T-helper 1 cell (primary cell): ENCODE results near the gene PCBP1.
"Not testable (repeated sequence)": the region's sequence is repeated elsewhere in the genome, so short reads cannot be mapped to it uniquely, and the experiment has no call there.

ENCODE experiments used
- DNase-seq, 5 donors: peaks; one replicate each; pipeline ENCODE4 v3.0.0-alpha.2; 2012 to 2020

Gene PCBP1

GRCh38 chr2:70099270-70099669 lies 12.0 kb downstream of the PCBP1 start:
- DNase-seq, result no peak

- DNase-seq, result no peak
Observed at GRCh38 chr2:70101174-70101573, 13.9 kb downstream of the PCBP1 start.

GRCh38 chr2:70101686-70102085 lies 14.4 kb downstream of the PCBP1 start:
- not testable (repeated sequence) for DNase-seq

- not testable (repeated sequence) for DNase-seq
Observed at GRCh38 chr2:70102323-70102905, 15.1 kb downstream of the PCBP1 start.

GRCh38 chr2:70103531-70104061 lies 16.3 kb downstream of the PCBP1 start:
- no peak for DNase-seq

- DNase-seq, result peak in 1 of 5 donors; percentile 60
Observed at GRCh38 chr2:70104231-70105111, 17.2 kb downstream of the PCBP1 start.

- DNase-seq, result not testable (repeated sequence)
Observed at GRCh38 chr2:70106138-70106537, 18.9 kb downstream of the PCBP1 start.

GRCh38 chr2:70110397-70110796 lies 23.1 kb downstream of the PCBP1 start:
- DNase-seq, result not testable (repeated sequence)

- no peak for DNase-seq
Observed at GRCh38 chr2:70111752-70112591, 24.7 kb downstream of the PCBP1 start.

GRCh38 chr2:70113359-70114070 lies 26.2 kb downstream of the PCBP1 start:
- DNase-seq, result no peak

- DNase-seq, result no peak
Observed at GRCh38 chr2:70115646-70116442, 28.6 kb downstream of the PCBP1 start.

GRCh38 chr2:70116936-70117552 lies 29.8 kb downstream of the PCBP1 start:
- no peak for DNase-seq

GRCh38 chr2:70118798-70119454 lies 31.6 kb downstream of the PCBP1 start:
- DNase-seq, result no peak

GRCh38 chr2:70121627-70122372 lies 34.5 kb downstream of the PCBP1 start:
- no peak for DNase-seq

- DNase-seq, result no peak
Observed at GRCh38 chr2:70122470-70122869, 35.2 kb downstream of the PCBP1 start.

- DNase-seq, result no peak
Observed at GRCh38 chr2:70123051-70123828, 36.0 kb downstream of the PCBP1 start.

- DNase-seq, result no peak
Observed at GRCh38 chr2:70123829-70124116, 36.5 kb downstream of the PCBP1 start.

- peak; percentile 43 to 70 (median 51) for DNase-seq
Observed at GRCh38 chr2:70124983-70125480, 37.8 kb downstream of the PCBP1 start.

- DNase-seq, result no peak
Observed at GRCh38 chr2:70125498-70125898, 38.2 kb downstream of the PCBP1 start.
